Panc1 (cell line): ENCODE measurements around the gene UTY.

ENCODE experiments used
- POLR2AphosphoS5 ChIP-seq: IDR thresholded peaks from 2 replicates; pipeline ENCODE4 v1.6.1; 2012; ENCODE audit warnings: mild to moderate bottlenecking, low read depth, low read length, moderate library complexity
- TCF7L2 ChIP-seq: IDR thresholded peaks from 2 replicates; pipeline ENCODE4 v1.6.1; 2011; ENCODE audit warnings: mild to moderate bottlenecking, low read depth, low read length, inconsistent platforms
- TF ChIP-seq, protein P1 (sequence below): fragments of 450-650 bp; IDR thresholded peaks from 2 replicates; pipeline ENCODE4 v1.5.1; 2017; ENCODE audit warnings: mild to moderate bottlenecking
- TF ChIP-seq, protein P2 (sequence below), 2 experiments: IDR thresholded peaks; 2 replicates each; pipeline ENCODE4 v1.6.1; 2011 to 2012; ENCODE audit warnings: low read depth in 2 of 2, control low read depth in 1 of 2, low read length in 1 of 2, mild to moderate bottlenecking in 1 of 2, moderate library complexity in 1 of 2; ENCODE audit not compliant: insufficient read depth in 1 of 2

DNA sequence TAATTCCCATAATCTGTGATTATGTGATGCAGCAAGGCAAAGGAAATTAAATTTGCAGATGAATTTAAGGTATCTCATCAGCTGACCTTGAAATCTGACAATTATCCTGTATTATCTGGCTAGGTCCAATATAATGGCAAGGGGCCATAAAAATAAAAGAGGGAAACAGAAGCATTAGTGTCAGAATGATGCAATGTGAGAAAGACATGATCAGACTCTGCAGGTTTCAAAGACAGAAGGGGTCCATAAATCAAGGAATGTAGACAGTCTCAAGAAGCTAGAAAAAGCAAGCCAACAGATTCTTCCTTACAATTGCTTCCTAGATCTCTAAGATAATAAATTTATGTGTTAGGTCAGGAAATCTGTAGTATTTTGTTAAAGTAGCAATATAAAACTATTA lies 208.1 kb downstream of the UTY start:
- TF ChIP-seq, protein P1, sequence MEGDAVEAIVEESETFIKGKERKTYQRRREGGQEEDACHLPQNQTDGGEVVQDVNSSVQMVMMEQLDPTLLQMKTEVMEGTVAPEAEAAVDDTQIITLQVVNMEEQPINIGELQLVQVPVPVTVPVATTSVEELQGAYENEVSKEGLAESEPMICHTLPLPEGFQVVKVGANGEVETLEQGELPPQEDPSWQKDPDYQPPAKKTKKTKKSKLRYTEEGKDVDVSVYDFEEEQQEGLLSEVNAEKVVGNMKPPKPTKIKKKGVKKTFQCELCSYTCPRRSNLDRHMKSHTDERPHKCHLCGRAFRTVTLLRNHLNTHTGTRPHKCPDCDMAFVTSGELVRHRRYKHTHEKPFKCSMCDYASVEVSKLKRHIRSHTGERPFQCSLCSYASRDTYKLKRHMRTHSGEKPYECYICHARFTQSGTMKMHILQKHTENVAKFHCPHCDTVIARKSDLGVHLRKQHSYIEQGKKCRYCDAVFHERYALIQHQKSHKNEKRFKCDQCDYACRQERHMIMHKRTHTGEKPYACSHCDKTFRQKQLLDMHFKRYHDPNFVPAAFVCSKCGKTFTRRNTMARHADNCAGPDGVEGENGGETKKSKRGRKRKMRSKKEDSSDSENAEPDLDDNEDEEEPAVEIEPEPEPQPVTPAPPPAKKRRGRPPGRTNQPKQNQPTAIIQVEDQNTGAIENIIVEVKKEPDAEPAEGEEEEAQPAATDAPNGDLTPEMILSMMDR, result no peak
- TF ChIP-seq, protein P2, sequence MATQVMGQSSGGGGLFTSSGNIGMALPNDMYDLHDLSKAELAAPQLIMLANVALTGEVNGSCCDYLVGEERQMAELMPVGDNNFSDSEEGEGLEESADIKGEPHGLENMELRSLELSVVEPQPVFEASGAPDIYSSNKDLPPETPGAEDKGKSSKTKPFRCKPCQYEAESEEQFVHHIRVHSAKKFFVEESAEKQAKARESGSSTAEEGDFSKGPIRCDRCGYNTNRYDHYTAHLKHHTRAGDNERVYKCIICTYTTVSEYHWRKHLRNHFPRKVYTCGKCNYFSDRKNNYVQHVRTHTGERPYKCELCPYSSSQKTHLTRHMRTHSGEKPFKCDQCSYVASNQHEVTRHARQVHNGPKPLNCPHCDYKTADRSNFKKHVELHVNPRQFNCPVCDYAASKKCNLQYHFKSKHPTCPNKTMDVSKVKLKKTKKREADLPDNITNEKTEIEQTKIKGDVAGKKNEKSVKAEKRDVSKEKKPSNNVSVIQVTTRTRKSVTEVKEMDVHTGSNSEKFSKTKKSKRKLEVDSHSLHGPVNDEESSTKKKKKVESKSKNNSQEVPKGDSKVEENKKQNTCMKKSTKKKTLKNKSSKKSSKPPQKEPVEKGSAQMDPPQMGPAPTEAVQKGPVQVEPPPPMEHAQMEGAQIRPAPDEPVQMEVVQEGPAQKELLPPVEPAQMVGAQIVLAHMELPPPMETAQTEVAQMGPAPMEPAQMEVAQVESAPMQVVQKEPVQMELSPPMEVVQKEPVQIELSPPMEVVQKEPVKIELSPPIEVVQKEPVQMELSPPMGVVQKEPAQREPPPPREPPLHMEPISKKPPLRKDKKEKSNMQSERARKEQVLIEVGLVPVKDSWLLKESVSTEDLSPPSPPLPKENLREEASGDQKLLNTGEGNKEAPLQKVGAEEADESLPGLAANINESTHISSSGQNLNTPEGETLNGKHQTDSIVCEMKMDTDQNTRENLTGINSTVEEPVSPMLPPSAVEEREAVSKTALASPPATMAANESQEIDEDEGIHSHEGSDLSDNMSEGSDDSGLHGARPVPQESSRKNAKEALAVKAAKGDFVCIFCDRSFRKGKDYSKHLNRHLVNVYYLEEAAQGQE (IDR thresholded peaks at IDR 0.05; ENCODE audit: insufficient read depth in 1 of 2, low read depth in 2 of 2, low read length in 1 of 2), result no peak
- TF ChIP-seq POLR2AphosphoS5, result no peak
- no peak for TF ChIP-seq TCF7L2
